HCT116 (cell line): Measurements from ENCODE around the gene OR5H14. TPM values are rescaled to one million over a fixed set of nuclear protein-coding genes. Genes with fewer than 3 reads are reported as not detected.

Source experiments
- ATAC-seq: fragments of 200-7000 bp; cut with Tn5 transposase; 2 replicates; pipeline ENCODE4 v1.9.1; 2020; ENCODE audit warnings: mild to moderate bottlenecking, moderate library complexity
- BruUV-seq: library from RNA; stranded (reverse); fragments of 400-500 nt; replicated peaks from 2 replicates; lab custom pipeline; 2021; lab: Mats Ljungman, UMichigan
- CTCF ChIA-PET: fragments of 300-600 bp; sonication (Branson Sonifier 250); formaldehyde crosslinking; loops from one replicate; lab custom pipeline; 2021; ENCODE audit warnings: antibody characterized with exemption; lab: Charles Lee
- POLR2A ChIA-PET: fragments of 300-600, 350-600 bp; sonication (Branson Sonifier 250); formaldehyde crosslinking; loops from one replicate; lab custom pipeline; 2021; ENCODE audit warnings: antibody characterized with exemption; lab: Charles Lee
- RAD21 ChIA-PET, 2 experiments: fragments of 300-600 bp; sonication (Branson Sonifier 250); formaldehyde crosslinking; loops; one replicate each; lab custom pipeline; 2023; ENCODE audit warnings: low total read pairs in 2 of 2; ENCODE audit not compliant: uncharacterized antibody in 2 of 2, unreplicated experiment in 2 of 2, low non-redundant PET in 1 of 2; lab: Charles Lee
- DNase-seq: peaks from one replicate; pipeline ENCODE4 v3.0.0-alpha.2; 2010; ENCODE audit warnings: low read depth, low spot score
- H2AFZ ChIP-seq: fragments of 200-600 bp; shearing (Covaris generic), sonication (generic); 2 replicates; pipeline ENCODE4 v1.6.1; 2017; ENCODE audit warnings: low read depth, mixed run types, mixed read lengths, antibody characterized with exemption, low read length; ENCODE audit not compliant: poor library complexity, severe bottlenecking
- H3K27ac ChIP-seq: 2 replicates; pipeline ENCODE4 v1.5.1; 2012; ENCODE audit warnings: low read depth, low read length
- H3K27me3 ChIP-seq: fragments of 200-600 bp; sonication (generic); 2 replicates; pipeline ENCODE4 v1.6.1; 2016; ENCODE audit warnings: mixed run types, low read length, mixed read lengths; ENCODE audit not compliant: insufficient read depth
- H3K36me3 ChIP-seq, 2 experiments: fragments of 200-500 bp in 1 of 2; fragments of 200-600 bp in 1 of 2; sonication (Bioruptor generic) in 1 of 2; sonication (generic) in 1 of 2; 2 replicates each; pipeline versions ENCODE4 v1.5.1 to v1.6.1; 2014 to 2016; ENCODE audit warnings: low read length in 2 of 2, inconsistent platforms in 1 of 2, mixed read lengths in 1 of 2, mixed run types in 1 of 2; ENCODE audit not compliant: insufficient read depth in 2 of 2, control insufficient read depth in 1 of 2
- H3K4me1 ChIP-seq, 2 experiments: fragments of 200-600 bp in 1 of 2; sonication (generic) in 1 of 2; 2 replicates each; pipeline versions ENCODE4 v1.5.1 to v1.6.1; 2012 to 2017; ENCODE audit warnings: low read length in 2 of 2, inconsistent platforms in 1 of 2, mild to moderate bottlenecking in 1 of 2, mixed read lengths in 1 of 2, mixed run types in 1 of 2, moderate library complexity in 1 of 2; ENCODE audit not compliant: insufficient read depth in 2 of 2, control insufficient read depth in 1 of 2
- H3K4me2 ChIP-seq: fragments of 200-600 bp; sonication (generic); 2 replicates; pipeline ENCODE4 v1.6.1; 2017; ENCODE audit warnings: mixed run types, low read length, mixed read lengths
- H3K4me3 ChIP-seq, 2 experiments: fragments of 200-600 bp in 1 of 2; sonication (generic) in 1 of 2; replicated peaks in 1 of 2; 2 replicates each; pipeline ENCODE4 v1.5.1; 2011 to 2016; ENCODE audit warnings: low read length in 2 of 2, control low read depth in 1 of 2, low read depth in 1 of 2, mild to moderate bottlenecking in 1 of 2, mixed read lengths in 1 of 2, mixed run types in 1 of 2
- H3K79me2 ChIP-seq: fragments of 200-600 bp; sonication (generic); 2 replicates; pipeline ENCODE4 v1.6.1; 2017; ENCODE audit warnings: mild to moderate bottlenecking, mixed run types, low read length, moderate library complexity, mixed read lengths; ENCODE audit not compliant: insufficient read depth
- H3K9ac ChIP-seq: fragments of 200-600 bp; sonication (generic); 2 replicates; pipeline ENCODE4 v1.6.1; 2016; ENCODE audit warnings: low read length, mixed read lengths
- H3K9me2 ChIP-seq: fragments of 200-600 bp; sonication (generic), shearing (Covaris generic); 2 replicates; pipeline ENCODE4 v1.6.1; 2017; ENCODE audit warnings: mixed run types, mild to moderate bottlenecking, moderate library complexity; ENCODE audit not compliant: insufficient read depth
- H3K9me3 ChIP-seq, 2 experiments: fragments of 200-500 bp in 1 of 2; fragments of 200-600 bp in 1 of 2; sonication (Bioruptor generic) in 1 of 2; sonication (generic) in 1 of 2; 2 replicates each; pipeline ENCODE4 v1.6.1; 2014 to 2017; ENCODE audit warnings: low read length in 2 of 2, mixed read lengths in 2 of 2, inconsistent platforms in 1 of 2, low read depth in 1 of 2, mild to moderate bottlenecking in 1 of 2, mixed run types in 1 of 2, moderate library complexity in 1 of 2; ENCODE audit not compliant: control insufficient read depth in 1 of 2, insufficient read depth in 1 of 2
- H4K20me1 ChIP-seq: fragments of 200-600 bp; sonication (generic), shearing (Covaris generic); 2 replicates; pipeline ENCODE4 v1.6.1; 2017; ENCODE audit warnings: mixed run types, mild to moderate bottlenecking, moderate library complexity; ENCODE audit not compliant: insufficient read depth
- CBX3 ChIP-seq: IDR thresholded peaks from 2 replicates; pipeline ENCODE4 v1.6.1; 2012; ENCODE audit warnings: low read depth
- CEBPB ChIP-seq: IDR thresholded peaks from 2 replicates; pipeline ENCODE4 v1.6.1; 2012; ENCODE audit warnings: low read depth
- FOSL1 ChIP-seq: IDR thresholded peaks from 2 replicates; pipeline ENCODE4 v1.6.1; 2012; ENCODE audit warnings: low read depth
- JUND ChIP-seq: IDR thresholded peaks from 2 replicates; pipeline ENCODE4 v1.6.1; 2012
- MAX ChIP-seq: IDR thresholded peaks from 2 replicates; pipeline ENCODE4 v1.6.1; 2012
- RAD21 ChIP-seq: IDR thresholded peaks from 2 replicates; pipeline ENCODE4 v1.6.1; 2012; ENCODE audit warnings: low read depth, mild to moderate bottlenecking
- SRF ChIP-seq: IDR thresholded peaks from 2 replicates; pipeline ENCODE4 v1.6.1; 2012; ENCODE audit warnings: low read depth
- YY1 ChIP-seq: IDR thresholded peaks from 2 replicates; pipeline ENCODE4 v1.6.1; 2011; ENCODE audit warnings: low read length, low read depth, moderate library complexity, mild to moderate bottlenecking; ENCODE audit not compliant: insufficient replicate concordance; ENCODE audit errors: extremely low read depth
- ZFX ChIP-seq: fragments of 450-650 bp; IDR thresholded peaks from 2 replicates; pipeline ENCODE4 v1.6.1; 2017
- ZNF274 ChIP-seq: fragments of 200-500 bp; sonication (Bioruptor generic); IDR thresholded peaks from 2 replicates; pipeline ENCODE4 v1.6.1; 2014; ENCODE audit warnings: mild to moderate bottlenecking, low read depth, low read length, inconsistent platforms
- intact Hi-C: fragments of 100-400 bp; cut with micrococcal nuclease; formaldehyde crosslinking; loops from 2 replicates; pipeline ENCODE4 v1.10.0; 2022
- total RNA-seq: library from RNA; stranded (reverse); gene quantifications from one replicate; pipeline ENCODE4 v1.2.1, GENCODE V29; 2021; ENCODE audit not compliant: unreplicated experiment

The OR5H14 gene
- total RNA-seq, 1 experiment from 2014 or later: not detected

GRCh38 chr3:98180319-98180890 lies 33.1 kb downstream of the OR5H14 start:
- ChIA-PET RAD21 (no interaction called here), CTCF (no interaction called here), POLR2A (no interaction called here)
- DNase-seq: no peak
- H3K27ac ChIP-seq: no peak overlapping the region
- no peaks in the 10 kb centered on the region for H4K20me1 ChIP-seq
- no peak overlapping the region for H3K4me2 ChIP-seq
- H3K27me3 ChIP-seq: no peaks in the 10 kb centered on the region
- no peaks in the 10 kb centered on the region for H3K9me2 ChIP-seq
- ATAC-seq: no peak
- H3K36me3 ChIP-seq: no peaks in the 10 kb centered on the region
- no peaks in the 10 kb centered on the region for H3K9me3 ChIP-seq
- BruUV-seq: no TSS peak
- H3K4me3 ChIP-seq: no peak overlapping the region
- TF ChIP-seq FOSL1: no peak
- no peaks in the 10 kb centered on the region for H3K4me1 ChIP-seq
- intact Hi-C loops: loop anchor here (10.0 kb wide), 1 partner anchor 394 kb away; no protein-coding TSS in a partner anchor
- H2AFZ ChIP-seq: no peak overlapping the region
- H3K9ac ChIP-seq: no peak overlapping the region
- H3K79me2 ChIP-seq: no peaks in the 10 kb centered on the region

- no peak for ATAC-seq
- Histone ChIP-seq H3K4me1 (no peaks in the 10 kb centered on the region), H3K27ac (no peak overlapping the region), H3K9ac (no peak overlapping the region), H3K79me2 (no peaks in the 10 kb centered on the region), H3K4me3 (no peak overlapping the region), H3K9me2 (no peaks in the 10 kb centered on the region), H3K27me3 (no peaks in the 10 kb centered on the region), H3K4me2 (no peak overlapping the region), H2AFZ (no peak overlapping the region), H3K36me3 (no peaks in the 10 kb centered on the region), H4K20me1 (no peaks in the 10 kb centered on the region), H3K9me3 (no peaks in the 10 kb centered on the region)
- ChIA-PET CTCF (no interaction called here), POLR2A (no interaction called here), RAD21 (no interaction called here)
- no peak for DNase-seq
- intact Hi-C loops: loop anchor here (10.0 kb wide), 1 partner anchor 393 kb away; no protein-coding TSS in a partner anchor
- TF ChIP-seq MAX: no peak
- no peak for TF ChIP-seq CBX3
- TF ChIP-seq CEBPB: no peak
- no peak for TF ChIP-seq YY1
- TF ChIP-seq ZNF274: no peak
- TF ChIP-seq JUND: no peak
- TF ChIP-seq RAD21: no peak
- no peak for TF ChIP-seq ZFX
- TF ChIP-seq SRF: no peak
- no peak for TF ChIP-seq FOSL1
- no TSS peak for BruUV-seq
Observed at GRCh38 chr3:98182196-98182595, 34.9 kb downstream of the OR5H14 start.
